Testis (tissue), 3 donors: ENCODE measurements around the gene CCDC177. TPM values are rescaled to one million over a fixed set of nuclear protein-coding genes. Genes with fewer than 3 reads are reported as not detected.

Experiments used
- DNase-seq: peaks from one replicate; pipeline ENCODE4 v3.0.0-alpha.2; 2019
- H3K27ac ChIP-seq, 2 donors: fragments of 200-600 bp; sonication (generic); one replicate each; pipeline ENCODE4 v1.5.1; 2019
- H3K27me3 ChIP-seq: fragments of 200-600 bp; sonication (generic); one replicate; pipeline ENCODE4 v1.5.1; 2019
- H3K36me3 ChIP-seq: fragments of 200-600 bp; sonication (generic); one replicate; pipeline ENCODE4 v1.5.1; 2017; ENCODE audit warnings: low read depth; ENCODE audit errors: missing control alignments
- H3K4me1 ChIP-seq: fragments of 200-600 bp; sonication (generic); one replicate; pipeline ENCODE4 v1.5.1; 2019
- H3K4me3 ChIP-seq, 2 donors: fragments of 200-600 bp; sonication (generic); one replicate each; pipeline ENCODE4 v1.5.1; 2017 to 2019
- H3K9me3 ChIP-seq: fragments of 200-600 bp; sonication (generic); one replicate; pipeline ENCODE4 v1.5.1; 2017
- POLR2A ChIP-seq: fragments of 450-650 bp; IDR thresholded peaks from one replicate; pipeline ENCODE4 v1.6.1; 2017; ENCODE audit warnings: antibody characterized with exemption, mild to moderate bottlenecking, moderate library complexity
- WGBS, 2 donors: methylation state at CpG; one replicate each; pipeline ENCODE4 v1.1.5; 2018; 5-methylcytosine and 5-hydroxymethylcytosine counted together
- intact Hi-C: fragments of 100-400 bp; cut with DNase I; formaldehyde crosslinking; loops from one replicate; pipeline ENCODE4 v1.15.1; 2023; ENCODE audit warnings: low total_unique reads
- polyA plus RNA-seq: library from polyadenylated mRNA; stranded (reverse); fragments of 350-450 nt; fragmentation: Illumina TruSeq; extraction: RNeasy Lipid Tissue Mini Kit (QIAGEN cat#74804); gene quantifications from one replicate; pipeline ENCODE4 v1.2.3, GENCODE V29; 2014; ENCODE audit warnings: low read depth, low replicate concordance; ENCODE audit not compliant: insufficient read depth
- total RNA-seq, 2 donors: library from RNA; depleted of rRNA; stranded (reverse); fragments of >200 nt; gene quantifications; one replicate each; pipeline ENCODE4 v1.2.3, GENCODE V29; 2016
- TF ChIP-seq, protein P1 (sequence below), 3 experiments: fragments of 450-650 bp in 2 of 3; fragments of 200-600 bp in 1 of 3; sonication (generic) in 1 of 3; IDR thresholded peaks; one replicate each; pipeline ENCODE4 v1.5.1; 2016 to 2019; ENCODE audit warnings: antibody characterized with exemption in 3 of 3, mild to moderate bottlenecking in 2 of 3, moderate library complexity in 1 of 3

CCDC177 gene
- total and polyA plus RNA-seq, 3 donors from 2014 or later = 0.63 to 1.9 (median 1.7) TPM

DNA sequence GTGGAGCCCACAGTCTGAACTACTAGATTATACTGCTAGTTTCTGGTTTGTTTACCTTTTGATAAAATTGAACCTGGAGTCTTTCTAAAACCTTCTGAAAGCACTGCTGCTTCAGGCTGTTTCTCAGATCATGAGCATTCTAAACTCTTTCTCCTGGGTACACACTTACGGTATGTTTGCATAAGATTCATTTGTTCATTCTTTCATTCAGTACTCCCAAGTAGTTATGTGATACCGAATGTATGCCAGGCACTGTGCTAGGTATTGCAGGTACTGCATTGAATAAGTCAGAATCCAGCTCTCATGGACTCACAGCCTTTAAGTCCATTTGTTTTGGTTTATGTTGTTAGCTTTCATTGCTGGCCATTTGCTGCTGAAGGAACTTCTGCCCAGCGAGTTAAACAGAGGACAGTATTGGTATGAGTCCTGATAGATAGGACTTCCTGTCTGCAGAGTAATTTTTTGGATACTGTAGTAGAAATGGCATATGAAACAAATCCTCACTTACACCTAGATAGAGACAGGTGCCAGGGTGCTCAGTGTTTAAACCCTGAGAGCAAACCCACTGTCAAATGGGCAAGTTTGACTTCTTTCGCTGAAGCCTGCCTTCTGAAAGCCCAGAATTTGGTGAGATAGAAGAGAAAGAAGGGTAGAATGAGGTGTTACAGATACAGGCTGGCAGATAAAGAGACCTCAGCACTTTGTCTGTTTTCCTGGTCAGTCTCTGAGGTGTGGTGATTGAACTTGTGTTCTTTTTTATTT lies 38.8 kb upstream of the CCDC177 start:
- WGBS, 2 donors = 77 to 82% methylated on average over 4 of the region's 4 CpGs
- Histone ChIP-seq H3K27ac (peak overlapping the region; percentile 93 to 99), H3K27me3 (no peaks in the 10 kb centered on the region), H3K36me3 (no peaks in the 10 kb centered on the region), H3K4me3 (no peak overlapping the region), H3K4me1 (peaks cover 47% of the 10 kb centered on the region), H3K9me3 (no peaks in the 10 kb centered on the region)
- intact Hi-C loops = no loop called here
- TF ChIP-seq POLR2A = no peak
- TF ChIP-seq, protein P1, sequence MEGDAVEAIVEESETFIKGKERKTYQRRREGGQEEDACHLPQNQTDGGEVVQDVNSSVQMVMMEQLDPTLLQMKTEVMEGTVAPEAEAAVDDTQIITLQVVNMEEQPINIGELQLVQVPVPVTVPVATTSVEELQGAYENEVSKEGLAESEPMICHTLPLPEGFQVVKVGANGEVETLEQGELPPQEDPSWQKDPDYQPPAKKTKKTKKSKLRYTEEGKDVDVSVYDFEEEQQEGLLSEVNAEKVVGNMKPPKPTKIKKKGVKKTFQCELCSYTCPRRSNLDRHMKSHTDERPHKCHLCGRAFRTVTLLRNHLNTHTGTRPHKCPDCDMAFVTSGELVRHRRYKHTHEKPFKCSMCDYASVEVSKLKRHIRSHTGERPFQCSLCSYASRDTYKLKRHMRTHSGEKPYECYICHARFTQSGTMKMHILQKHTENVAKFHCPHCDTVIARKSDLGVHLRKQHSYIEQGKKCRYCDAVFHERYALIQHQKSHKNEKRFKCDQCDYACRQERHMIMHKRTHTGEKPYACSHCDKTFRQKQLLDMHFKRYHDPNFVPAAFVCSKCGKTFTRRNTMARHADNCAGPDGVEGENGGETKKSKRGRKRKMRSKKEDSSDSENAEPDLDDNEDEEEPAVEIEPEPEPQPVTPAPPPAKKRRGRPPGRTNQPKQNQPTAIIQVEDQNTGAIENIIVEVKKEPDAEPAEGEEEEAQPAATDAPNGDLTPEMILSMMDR (IDR thresholded peaks at IDR 0.05) = no peak
- DNase-seq = no peak

DNA sequence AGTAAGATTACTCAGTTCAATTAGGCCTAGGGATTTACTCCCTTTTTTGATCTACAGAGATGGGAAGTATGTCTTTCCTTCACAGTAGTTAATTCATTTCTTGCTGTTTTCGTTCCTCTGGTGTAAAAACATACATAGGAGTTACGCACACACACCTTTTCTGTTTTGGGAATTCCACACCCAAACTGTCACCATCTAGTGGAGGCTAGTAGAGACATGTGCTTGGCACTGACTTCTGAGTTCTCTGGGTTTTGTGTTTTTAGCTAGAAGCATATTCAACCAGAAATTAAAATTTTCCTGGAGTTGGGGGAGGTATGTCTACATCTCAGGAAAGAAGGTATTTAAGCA lies 38.1 kb upstream of the CCDC177 start:
- H3K4me3 ChIP-seq = peak overlapping the region; percentile 84 to 88
- DNase-seq = no peak
- no peaks in the 10 kb centered on the region for H3K9me3 ChIP-seq
- intact Hi-C loops = no loop called here
- H3K36me3 ChIP-seq = no peaks in the 10 kb centered on the region
- WGBS, 2 donors = 17 to 27% methylated on average over 2 of the region's 2 CpGs
- TF ChIP-seq, protein P1 (IDR thresholded peaks at IDR 0.05) = no peak
- TF ChIP-seq POLR2A = no peak
- peaks cover 43% of the 10 kb centered on the region for H3K4me1 ChIP-seq
- H3K27ac ChIP-seq = peak overlapping the region; percentile 93 to 99
- H3K27me3 ChIP-seq = no peaks in the 10 kb centered on the region

DNA sequence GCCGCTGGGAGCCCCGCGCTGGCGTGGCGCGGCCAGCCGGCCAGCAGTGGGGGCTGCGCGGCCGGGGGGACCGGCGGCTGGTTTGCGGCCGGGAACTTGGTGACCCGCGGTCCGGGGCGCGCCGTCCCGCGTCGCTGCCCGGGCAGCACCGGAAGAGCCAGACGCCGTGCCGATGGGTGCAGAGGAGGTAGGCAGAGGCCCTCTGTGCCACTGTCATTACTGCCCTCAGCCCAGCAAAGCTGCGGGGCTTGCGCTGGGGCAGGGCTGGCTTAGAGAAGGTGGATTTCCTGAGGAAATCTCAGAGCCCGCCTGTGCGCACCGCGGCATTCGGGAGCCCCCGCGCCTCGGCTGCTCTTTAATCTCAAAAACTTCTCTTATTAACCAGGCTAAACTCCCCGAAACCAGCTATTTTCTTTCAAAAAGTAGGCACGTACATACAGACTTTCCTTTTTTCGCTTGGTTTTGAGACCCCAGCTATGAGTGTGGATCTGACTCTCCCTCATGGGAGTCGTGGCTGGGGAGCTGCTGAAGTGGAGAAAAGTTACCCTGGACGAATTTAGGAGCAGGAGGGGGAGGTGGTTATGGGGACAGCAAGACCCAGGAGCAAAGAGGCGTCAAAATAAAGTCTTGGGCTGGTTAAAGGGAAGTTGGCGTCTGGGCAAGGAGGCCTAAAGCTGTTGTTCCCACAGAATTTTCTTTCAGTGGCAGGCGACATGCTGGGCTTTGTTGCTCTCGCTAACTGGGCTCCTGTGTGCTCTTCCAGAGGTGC lies 37.5 kb upstream of the CCDC177 start:
- no peaks in the 10 kb centered on the region for H3K36me3 ChIP-seq
- 1 to 2% methylated on average over 19 to 35 of the region's 47 CpGs for WGBS, 2 donors
- intact Hi-C loops = no loop called here
- peak; percentile 34 for DNase-seq
- no peaks in the 10 kb centered on the region for H3K9me3 ChIP-seq
- H3K27ac ChIP-seq = peak overlapping the region; percentile 93 to 99
- TF ChIP-seq, protein P1 (IDR thresholded peaks at IDR 0.05) = no peak
- no peak for TF ChIP-seq POLR2A
- H3K4me1 ChIP-seq = peaks cover 43% of the 10 kb centered on the region
- H3K4me3 ChIP-seq = peak overlapping the region; percentile 84 to 88
- no peaks in the 10 kb centered on the region for H3K27me3 ChIP-seq

DNA sequence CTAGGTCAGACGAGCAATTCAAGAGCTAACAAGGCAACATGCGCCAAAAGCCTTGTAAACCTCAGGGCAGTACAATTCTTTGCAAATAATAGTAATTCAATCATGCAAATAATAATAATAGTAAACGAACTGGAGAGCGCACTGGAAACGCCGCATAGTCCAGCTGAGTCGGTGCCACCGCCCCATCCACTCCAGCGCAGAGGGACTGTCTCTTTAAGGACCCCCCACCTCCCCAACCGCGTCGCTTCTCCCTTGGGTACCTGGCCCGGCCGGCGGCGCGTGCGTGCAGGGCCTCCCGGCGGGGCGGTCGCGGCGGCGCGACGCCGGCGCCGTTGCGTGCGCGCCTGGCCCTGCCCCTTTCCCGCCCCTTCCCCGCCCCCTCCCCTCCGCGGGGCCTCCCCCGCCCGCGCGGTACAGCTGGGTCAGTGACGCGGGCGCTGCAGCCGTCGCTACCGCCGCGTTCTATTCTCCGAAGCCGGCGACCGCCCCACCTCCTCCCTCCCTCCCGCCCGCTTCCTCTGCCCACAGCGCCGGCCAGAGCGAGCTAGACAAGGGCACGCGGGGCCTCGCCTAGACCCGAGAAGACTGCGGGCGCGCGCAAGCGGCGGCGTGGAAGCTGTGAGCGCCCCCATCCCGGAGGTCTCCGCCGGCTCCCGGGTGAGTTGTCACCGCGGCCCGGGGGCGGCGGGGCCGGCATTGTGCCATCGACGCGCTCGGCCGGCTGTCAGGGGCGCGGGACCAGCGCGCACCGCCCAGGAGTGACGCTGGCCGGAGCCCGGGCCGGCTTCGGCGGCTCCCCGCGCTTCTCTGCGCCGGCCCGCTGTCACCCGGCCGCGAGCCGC lies 36.7 kb upstream of the CCDC177 start, which contains the start of gene SUSD6:
SUSD6 (plus strand) TSS at position 425 of the 842 bp plus-strand sequence. CDS start 46,997 bp downstream, outside the sequence.
- Histone ChIP-seq H3K4me1 (peaks cover 43% of the 10 kb centered on the region), H3K27me3 (no peaks in the 10 kb centered on the region), H3K27ac (peak within 1 kb of the TSS; percentile 93 to 99), H3K9me3 (no peaks in the 10 kb centered on the region), H3K4me3 (peak within 1 kb of the TSS; percentile 84 to 88), H3K36me3 (no peaks in the 10 kb centered on the region)
- no peak for TF ChIP-seq POLR2A
- TF ChIP-seq, protein P1 (IDR thresholded peaks at IDR 0.05) = no peak
- intact Hi-C loops = no loop called here
- 0% methylated on average over 9 to 67 of the region's 105 CpGs for WGBS, 2 donors
- peak; percentile 93 for DNase-seq
